GM19324 (cell line): ENCODE measurements around the gene SLCO2B1.

Experiments
- ATAC-seq: cut with Tn5 transposase; IDR thresholded peaks from one replicate; pipeline ENCODE4 v1.9.1; 2021; ENCODE audit warnings: mild to moderate bottlenecking, moderate library complexity; ENCODE audit not compliant: unreplicated experiment, low FRiP score

SLCO2B1 gene

DNA sequence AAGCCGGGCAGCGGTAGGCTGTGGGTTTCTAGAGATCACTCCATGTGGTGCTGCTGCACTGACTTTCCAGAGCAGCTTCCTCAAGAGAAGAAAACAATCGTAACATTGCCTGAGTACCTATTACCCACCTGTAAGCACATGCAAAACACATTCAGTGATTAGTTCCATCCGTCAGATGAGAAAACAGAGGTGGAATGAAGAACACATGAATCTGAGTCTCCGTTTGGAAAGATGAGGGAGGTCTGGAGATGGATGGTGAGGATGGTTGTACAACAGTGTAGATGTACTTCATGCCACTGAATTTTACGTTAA is 7.5 kb upstream of the SLCO2B1 start:
- ATAC-seq, result no peak

DNA sequence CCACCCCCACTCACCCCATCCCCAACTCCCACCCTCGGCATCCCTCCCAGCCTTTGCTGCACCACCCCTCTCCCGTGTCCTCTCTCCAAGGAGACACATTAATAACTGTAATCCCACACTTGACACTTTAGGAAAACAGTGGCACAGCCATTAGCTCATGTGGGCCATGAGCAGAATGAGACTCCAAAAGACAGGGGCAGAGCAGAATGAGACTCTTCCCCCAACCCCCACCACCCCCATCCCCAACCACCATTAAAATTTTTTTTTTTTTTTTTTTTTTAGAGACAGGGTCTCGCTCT is 6.2 kb upstream of the SLCO2B1 start:
- ATAC-seq, result no peak

DNA sequence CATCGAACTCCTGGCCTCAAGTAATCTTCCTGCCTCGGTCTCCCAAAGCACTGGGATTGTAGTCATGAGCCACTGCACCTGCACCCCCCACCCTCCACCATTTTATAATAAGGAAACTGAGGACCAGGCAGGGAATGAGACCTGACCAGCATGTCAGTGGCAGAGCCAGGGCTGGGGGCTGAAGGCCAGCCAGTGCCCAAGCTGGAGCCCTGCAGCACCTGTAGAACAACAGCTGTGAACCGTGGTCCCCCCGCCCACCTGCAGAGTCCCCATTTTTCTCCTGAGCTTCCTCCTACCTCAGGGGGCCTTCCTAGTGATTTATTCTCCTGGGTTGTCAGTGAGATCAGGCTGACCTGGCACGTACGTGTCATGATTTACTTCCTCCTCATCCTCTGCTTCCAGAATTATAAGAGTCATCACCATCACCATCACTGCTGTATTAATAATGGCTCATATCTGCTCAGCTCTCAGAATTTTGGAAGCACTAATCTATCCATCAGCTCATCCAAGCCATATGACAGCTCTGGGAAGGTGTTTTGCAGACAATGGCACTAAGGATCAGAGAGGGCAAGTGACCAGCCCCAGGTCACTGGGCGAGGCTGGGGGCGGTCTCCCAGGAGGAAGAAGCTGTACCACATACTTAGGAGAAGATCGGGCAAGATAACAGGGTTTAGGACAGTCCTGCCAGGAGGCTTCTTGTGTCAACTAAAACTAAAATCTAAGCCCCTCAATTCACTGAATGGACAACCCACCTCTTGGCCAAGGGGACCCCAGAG is 5.5 kb upstream of the SLCO2B1 start:
- ATAC-seq, result no peak

- ATAC-seq, result no peak
These were observed 4.9 kb upstream of the SLCO2B1 start for GRCh38 chr11:75145972-75146519.

GRCh38 chr11:75146711-75147110 is 4.2 kb upstream of the SLCO2B1 start:
- ATAC-seq, result no peak

DNA sequence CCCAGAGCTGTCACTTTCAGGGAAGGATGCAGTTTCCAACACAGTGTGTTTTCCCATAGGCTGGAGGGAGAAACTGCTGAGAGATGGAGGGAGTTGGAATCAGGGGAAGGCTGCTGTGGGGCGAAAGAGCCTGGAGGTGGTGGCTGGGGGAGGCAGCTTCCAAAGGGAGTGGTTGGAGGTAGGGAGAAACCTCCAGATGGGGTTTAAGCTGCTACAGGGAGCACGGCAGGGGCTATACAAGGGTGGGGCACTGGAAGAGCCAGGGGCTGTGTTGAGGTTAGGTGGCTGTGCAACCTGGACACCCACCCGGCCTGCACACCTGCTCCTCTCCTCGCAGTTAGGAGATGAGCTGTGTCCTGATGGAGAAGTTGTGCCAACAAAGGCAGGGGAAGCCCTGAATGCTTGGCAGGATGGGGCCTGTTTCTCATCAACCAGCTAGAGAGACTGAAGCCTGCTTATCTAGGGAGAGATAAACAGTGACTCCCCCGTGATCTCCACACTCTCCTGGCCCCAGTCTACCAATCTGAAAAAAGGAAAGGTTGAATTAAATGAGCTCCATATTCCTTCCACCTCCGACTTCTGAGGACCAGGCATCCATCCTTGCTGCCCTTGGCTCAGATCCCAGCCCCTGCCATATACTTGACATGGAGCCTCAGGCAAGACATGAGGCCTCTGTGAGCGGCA is 3.6 kb upstream of the SLCO2B1 start:
- no peak for ATAC-seq

- ATAC-seq, result no peak
These were observed 3.0 kb upstream of the SLCO2B1 start for GRCh38 chr11:75147875-75148263.

DNA sequence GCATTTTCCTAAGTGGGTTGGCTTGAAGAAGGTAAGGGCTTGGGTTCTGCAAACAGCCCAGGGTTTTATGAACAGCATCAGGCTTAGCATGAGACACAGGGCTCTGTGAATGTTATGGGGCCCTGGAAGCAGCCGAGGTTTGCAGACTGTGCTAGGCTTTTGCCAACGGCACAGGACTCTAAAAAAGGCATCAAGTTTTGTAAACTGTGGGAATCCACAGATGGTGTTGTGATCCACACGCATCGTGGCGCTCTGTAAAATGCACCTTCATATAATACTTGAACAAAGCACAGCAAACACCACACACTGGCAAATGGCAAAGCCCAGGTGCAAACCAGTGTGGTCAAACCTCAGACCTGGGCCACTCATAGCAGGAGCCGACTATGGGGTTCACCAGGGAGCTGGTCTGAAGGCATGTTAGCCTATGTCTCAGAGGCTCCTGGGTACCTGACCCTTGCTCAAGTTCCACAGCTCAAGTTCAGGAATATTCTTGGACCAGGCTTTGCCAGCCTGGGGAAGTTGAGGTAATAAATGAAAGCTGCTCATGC is 2.4 kb upstream of the SLCO2B1 start:
- ATAC-seq, result no peak

DNA sequence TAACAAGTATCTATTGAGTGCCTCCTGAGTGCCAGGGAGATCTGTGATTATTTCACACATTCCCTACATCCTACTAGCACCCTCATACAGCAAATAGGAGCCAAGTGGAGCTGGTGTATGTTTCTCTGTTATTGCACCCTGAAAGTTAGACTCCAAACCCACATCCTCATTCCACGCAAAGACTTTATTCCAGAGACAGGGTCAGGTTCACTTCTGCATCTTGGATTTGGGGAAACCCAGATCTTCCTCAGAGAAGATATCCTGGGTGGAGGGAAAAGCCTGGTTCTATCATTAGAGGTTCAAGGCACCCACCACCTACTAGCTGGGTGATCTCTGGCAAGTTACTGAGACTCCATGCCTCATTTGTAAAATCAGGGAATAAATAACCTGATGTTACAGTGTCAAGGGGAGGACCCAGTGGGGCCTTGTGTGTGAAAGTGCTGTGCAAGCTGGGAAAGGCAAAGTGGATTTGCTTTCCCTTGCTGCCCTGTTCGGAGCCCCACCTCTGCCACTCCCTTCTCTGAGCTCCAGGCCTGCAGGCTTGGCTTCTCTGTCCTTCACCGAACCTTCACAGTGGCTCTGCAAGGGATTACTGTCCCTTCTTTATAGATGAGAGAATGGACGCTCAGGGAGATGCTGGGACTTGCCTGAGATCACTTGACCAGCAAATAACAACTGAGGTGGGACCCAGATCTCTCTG is 991 bp upstream of the SLCO2B1 start:
- no peak for ATAC-seq

DNA sequence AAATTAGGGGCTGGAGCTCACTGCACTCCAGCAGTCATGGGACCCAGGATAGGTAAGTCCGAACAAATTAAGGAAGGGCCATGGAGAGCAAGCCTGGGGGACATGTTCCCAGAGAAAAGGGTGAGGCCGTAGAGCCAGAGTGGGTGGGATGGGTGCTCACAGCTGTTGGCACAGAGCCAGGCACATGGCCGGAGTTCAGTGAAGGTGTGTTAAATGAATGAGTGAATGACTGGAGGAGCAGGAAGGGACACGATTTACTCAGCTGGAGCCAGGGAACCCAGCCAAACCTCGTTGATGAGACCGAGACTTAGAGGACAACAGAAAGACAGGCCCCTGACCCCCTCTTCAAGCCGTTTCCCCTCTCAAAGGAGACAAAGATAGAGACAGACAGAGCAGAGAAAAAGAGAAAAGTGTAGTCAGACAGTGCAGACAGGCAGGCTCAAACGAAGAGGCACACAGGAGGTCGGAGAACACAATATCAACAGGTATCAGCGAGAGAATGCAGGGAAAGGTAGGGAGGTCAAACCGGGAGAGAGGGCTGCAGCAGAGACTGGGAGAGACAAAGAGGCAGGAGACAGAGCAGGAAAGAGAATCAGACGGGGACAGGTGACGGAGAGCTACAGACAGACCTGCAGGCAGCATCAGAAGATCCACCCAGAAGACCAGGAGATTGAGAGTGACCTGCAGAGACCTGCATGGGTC is 590 bp downstream of the SLCO2B1 start:
- ATAC-seq, result no peak

- no peak for ATAC-seq
These were observed 1.2 kb downstream of the SLCO2B1 start for GRCh38 chr11:75152090-75152489.

DNA sequence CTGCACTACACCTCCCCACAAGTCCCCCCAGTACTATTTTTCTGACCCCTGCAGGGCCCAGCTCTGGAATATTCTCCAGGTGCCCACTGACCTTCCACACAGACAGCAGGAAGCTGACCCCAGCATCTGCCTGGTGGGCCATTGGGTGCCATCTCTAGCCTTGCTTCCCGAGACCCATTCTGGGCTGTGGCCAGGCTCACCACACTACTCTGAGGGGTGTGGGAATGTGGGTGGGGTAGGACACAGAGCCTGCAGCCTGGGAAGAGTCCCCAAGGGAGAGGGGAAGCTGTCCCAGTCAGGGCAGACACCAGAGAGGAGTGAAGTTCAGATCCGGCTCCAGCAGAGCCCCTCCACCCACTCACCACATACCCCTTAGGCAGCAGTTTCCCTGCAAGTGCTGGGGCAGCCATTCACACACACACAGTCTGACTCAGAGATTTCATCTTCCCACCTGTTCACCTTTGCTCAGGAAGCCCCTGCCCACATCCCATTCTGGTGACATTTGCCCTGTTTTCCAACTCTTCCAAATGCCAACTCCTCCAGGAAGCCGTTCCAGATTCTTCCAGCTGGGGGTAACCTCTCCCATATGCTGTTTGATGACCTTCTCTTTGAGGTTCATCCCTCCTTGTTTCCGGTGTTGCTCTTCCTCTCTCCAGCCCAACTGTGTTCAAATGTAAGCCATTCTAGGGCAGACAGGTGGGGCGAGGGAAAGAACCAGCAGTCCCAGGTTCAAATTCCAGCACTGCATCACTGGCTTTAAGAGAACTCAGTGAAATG is 1.9 kb downstream of the SLCO2B1 start:
- ATAC-seq, result no peak

GRCh38 chr11:75154646-75155569 is 4.0 kb downstream of the SLCO2B1 start:
- no peak for ATAC-seq

- no peak for ATAC-seq
These were observed 4.9 kb downstream of the SLCO2B1 start for GRCh38 chr11:75155570-75156422.

- no peak for ATAC-seq
These were observed 7.3 kb downstream of the SLCO2B1 start for GRCh38 chr11:75158241-75158640.

GRCh38 chr11:75158696-75159150 is 7.8 kb downstream of the SLCO2B1 start:
- no peak for ATAC-seq

GRCh38 chr11:75159151-75159953 is 8.4 kb downstream of the SLCO2B1 start:
- no peak for ATAC-seq
